Loucy (cell line): ENCODE results near the gene ENC1.
"Not testable (repeated sequence)": the region's sequence is repeated elsewhere in the genome, so short reads cannot be mapped to it uniquely, and the experiment has no call there.

Experiments
- H2AFZ ChIP-seq: fragments of 200-600 bp; sonication (generic); 2 replicates; pipeline ENCODE4 v1.6.0; 2016; ENCODE audit warnings: antibody characterized with exemption, mild to moderate bottlenecking, low read length, moderate library complexity
- H3F3A ChIP-seq: fragments of 200-600 bp; 2 replicates; pipeline ENCODE4 v1.6.0; 2016; ENCODE audit warnings: antibody characterized with exemption, low read depth, mild to moderate bottlenecking
- H3K27me3 ChIP-seq: fragments of 200-600 bp; sonication (generic); 2 replicates; pipeline ENCODE4 v1.6.1; 2014; ENCODE audit warnings: low read length, mild to moderate bottlenecking; ENCODE audit not compliant: insufficient read depth, poor library complexity, severe bottlenecking
- H3K36me3 ChIP-seq: fragments of 200-600 bp; sonication (generic); 2 replicates; pipeline ENCODE4 v1.6.1; 2016; ENCODE audit warnings: low read length; ENCODE audit not compliant: insufficient read depth
- H3K4me1 ChIP-seq: fragments of 200-600 bp; sonication (generic); 2 replicates; pipeline ENCODE4 v1.5.1; 2014; ENCODE audit warnings: low read length, mild to moderate bottlenecking; ENCODE audit not compliant: insufficient read depth, poor library complexity, severe bottlenecking
- H3K4me2 ChIP-seq: fragments of 200-600 bp; sonication (generic); 2 replicates; pipeline ENCODE4 v1.6.0; 2014; ENCODE audit warnings: antibody characterized with exemption, low read length, low read depth, mild to moderate bottlenecking; ENCODE audit not compliant: poor library complexity, severe bottlenecking
- H3K4me3 ChIP-seq: fragments of 200-600 bp; sonication (generic); 2 replicates; pipeline ENCODE4 v1.5.1; 2014; ENCODE audit warnings: low read length, mild to moderate bottlenecking, mixed read lengths; ENCODE audit not compliant: poor library complexity, severe bottlenecking
- H3K79me2 ChIP-seq: fragments of 200-600 bp; sonication (generic); 2 replicates; pipeline ENCODE4 v1.6.1; 2014; ENCODE audit warnings: low read length; ENCODE audit not compliant: insufficient read depth
- H3K9ac ChIP-seq: fragments of 200-600 bp; sonication (generic); 2 replicates; pipeline ENCODE4 v1.6.0; 2014; ENCODE audit warnings: mild to moderate bottlenecking, low read depth, low read length, moderate library complexity; ENCODE audit not compliant: poor library complexity, severe bottlenecking
- H3K9me2 ChIP-seq: fragments of 200-600 bp; sonication (generic); replicated peaks from 2 replicates; pipeline ENCODE4 v1.6.1; 2016; ENCODE audit warnings: low read depth, low read length, mixed read lengths
- H3K9me3 ChIP-seq: fragments of 200-600 bp; sonication (generic); 2 replicates; pipeline ENCODE4 v1.6.1; 2014; ENCODE audit warnings: mild to moderate bottlenecking, antibody characterized with exemption, low read length, low read depth; ENCODE audit not compliant: insufficient read depth
- H4K20me1 ChIP-seq: fragments of 200-600 bp; sonication (generic); 2 replicates; pipeline ENCODE4 v1.6.0; 2014; ENCODE audit warnings: antibody characterized with exemption, low read length, mild to moderate bottlenecking; ENCODE audit not compliant: insufficient read depth, poor library complexity, severe bottlenecking
- EZH2phosphoT487 ChIP-seq: fragments of 200-600 bp; IDR thresholded peaks from 2 replicates; pipeline ENCODE4 v1.6.1; 2018; ENCODE audit warnings: antibody characterized with exemption, mild to moderate bottlenecking, moderate library complexity, borderline replicate concordance
- TF ChIP-seq, protein P1 (sequence below): fragments of 200-600 bp; sonication (generic); conservative IDR thresholded peaks from 2 replicates; pipeline ENCODE4 v1.5.1; 2014; ENCODE audit warnings: mild to moderate bottlenecking, antibody characterized with exemption, low read length

The ENC1 gene

GRCh38 chr5:74684900-74685851 is 44.6 kb upstream of the ENC1 start, which contains the start of gene HEXB:
Gene HEXB, plus strand, starts transcription at chr5:74685233. Its CDS starts 28 bp downstream, at chr5:74685261.
- no peak for TF ChIP-seq EZH2phosphoT487
- TF ChIP-seq, protein P1, sequence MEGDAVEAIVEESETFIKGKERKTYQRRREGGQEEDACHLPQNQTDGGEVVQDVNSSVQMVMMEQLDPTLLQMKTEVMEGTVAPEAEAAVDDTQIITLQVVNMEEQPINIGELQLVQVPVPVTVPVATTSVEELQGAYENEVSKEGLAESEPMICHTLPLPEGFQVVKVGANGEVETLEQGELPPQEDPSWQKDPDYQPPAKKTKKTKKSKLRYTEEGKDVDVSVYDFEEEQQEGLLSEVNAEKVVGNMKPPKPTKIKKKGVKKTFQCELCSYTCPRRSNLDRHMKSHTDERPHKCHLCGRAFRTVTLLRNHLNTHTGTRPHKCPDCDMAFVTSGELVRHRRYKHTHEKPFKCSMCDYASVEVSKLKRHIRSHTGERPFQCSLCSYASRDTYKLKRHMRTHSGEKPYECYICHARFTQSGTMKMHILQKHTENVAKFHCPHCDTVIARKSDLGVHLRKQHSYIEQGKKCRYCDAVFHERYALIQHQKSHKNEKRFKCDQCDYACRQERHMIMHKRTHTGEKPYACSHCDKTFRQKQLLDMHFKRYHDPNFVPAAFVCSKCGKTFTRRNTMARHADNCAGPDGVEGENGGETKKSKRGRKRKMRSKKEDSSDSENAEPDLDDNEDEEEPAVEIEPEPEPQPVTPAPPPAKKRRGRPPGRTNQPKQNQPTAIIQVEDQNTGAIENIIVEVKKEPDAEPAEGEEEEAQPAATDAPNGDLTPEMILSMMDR: 0 out of 2 replicates have a peak, but pooled peaks have one; percentile 13
- H3K9ac ChIP-seq: peak within 1 kb of the TSS; percentile 90
- H3K36me3 ChIP-seq: no peaks in the 10 kb centered on the region
- H3K4me1 ChIP-seq: peaks cover 28% of the 10 kb centered on the region
- peak within 1 kb of the TSS; percentile 89 for H3K4me2 ChIP-seq
- H4K20me1 ChIP-seq: no peaks in the 10 kb centered on the region
- H3K9me2 ChIP-seq: no peaks in the 10 kb centered on the region
- peak within 1 kb of the TSS; percentile 87 for H3K4me3 ChIP-seq
- H3K9me3 ChIP-seq: no peaks in the 10 kb centered on the region
- no peaks in the 10 kb centered on the region for H3K27me3 ChIP-seq
- no peaks in the 10 kb centered on the region for H3F3A ChIP-seq
- peaks cover 22% of the 10 kb centered on the region; the same call in 1 of the 2 replicates for H3K79me2 ChIP-seq
- peak within 1 kb of the TSS; percentile 91 for H2AFZ ChIP-seq

- TF ChIP-seq EZH2phosphoT487: no peak
- TF ChIP-seq, protein P1: no peak
- no peak overlapping the region for H3K4me3 ChIP-seq
- no peaks in the 10 kb centered on the region for H3K9me3 ChIP-seq
- H2AFZ ChIP-seq: no peak overlapping the region
- H3K4me2 ChIP-seq: no peak overlapping the region
- no peaks in the 10 kb centered on the region for H4K20me1 ChIP-seq
- no peak overlapping the region for H3K9ac ChIP-seq
- no peaks in the 10 kb centered on the region for H3K27me3 ChIP-seq
- no peaks in the 10 kb centered on the region for H3K9me2 ChIP-seq
- no peaks in the 10 kb centered on the region for H3K79me2 ChIP-seq
- no peaks in the 10 kb centered on the region for H3K4me1 ChIP-seq
- H3K36me3 ChIP-seq: no peaks in the 10 kb centered on the region
- no peaks in the 10 kb centered on the region for H3F3A ChIP-seq
These were observed 39.4 kb upstream of the ENC1 start for GRCh38 chr5:74679966-74680365.

- not testable (repeated sequence) for H3K27me3 ChIP-seq, H3K9ac ChIP-seq, H3K9me2 ChIP-seq, H3F3A ChIP-seq, H3K36me3 ChIP-seq, H4K20me1 ChIP-seq, H3K79me2 ChIP-seq, H2AFZ ChIP-seq, H3K4me1 ChIP-seq, H3K9me3 ChIP-seq, H3K4me2 ChIP-seq, H3K4me3 ChIP-seq
These were observed 38.8 kb upstream of the ENC1 start for GRCh38 chr5:74679300-74679699.

DNA sequence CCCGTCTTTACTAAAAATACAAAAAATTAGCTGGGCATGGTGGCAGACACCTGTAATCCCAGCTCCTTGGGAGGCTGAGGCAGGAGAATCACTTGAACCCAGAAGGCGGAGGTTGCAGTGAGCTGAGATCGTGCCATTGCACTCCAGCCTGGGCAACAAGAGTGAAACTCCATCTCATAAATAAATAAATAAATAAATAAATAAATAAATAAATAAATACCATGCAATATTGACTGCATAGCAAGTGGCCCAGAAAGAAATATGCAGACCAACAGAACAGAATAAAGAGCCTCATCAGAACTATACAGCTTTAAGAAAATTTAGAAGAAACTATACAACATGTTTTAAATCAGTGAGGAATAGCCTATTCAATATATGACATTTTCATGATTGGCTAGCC is 37.6 kb upstream of the ENC1 start:
- not testable (repeated sequence) for H3K9ac ChIP-seq, H3K4me1 ChIP-seq, H3K36me3 ChIP-seq, H3K9me2 ChIP-seq, H3K9me3 ChIP-seq, H3K4me3 ChIP-seq, H4K20me1 ChIP-seq, H2AFZ ChIP-seq, H3K4me2 ChIP-seq, H3F3A ChIP-seq, H3K27me3 ChIP-seq, H3K79me2 ChIP-seq

- H3K9me3 ChIP-seq, H3K9ac ChIP-seq, H3K4me3 ChIP-seq, H3K79me2 ChIP-seq, H3K4me2 ChIP-seq, H3K36me3 ChIP-seq, H2AFZ ChIP-seq, H4K20me1 ChIP-seq, H3K27me3 ChIP-seq, H3F3A ChIP-seq, H3K9me2 ChIP-seq, H3K4me1 ChIP-seq: not testable (repeated sequence)
These were observed 35.9 kb upstream of the ENC1 start for GRCh38 chr5:74676466-74676865.
